H1 (cell line): ENCODE measurements around the gene PHF14. TPM values are rescaled to one million over a fixed set of nuclear protein-coding genes. Genes with fewer than 3 reads are reported as not detected.

ENCODE experiments used
- BCL11A ChIP-seq, 2 experiments: IDR thresholded peaks; one replicate each; pipeline ENCODE4 v1.6.1; 2011; ENCODE audit warnings: low read depth in 2 of 2, low read length in 2 of 2, mild to moderate bottlenecking in 2 of 2
- CHD2 ChIP-seq: IDR thresholded peaks from 2 replicates; pipeline ENCODE4 v1.6.1; 2012; ENCODE audit warnings: low read length, improper control_type of control experiment
- GTF2F1 ChIP-seq: IDR thresholded peaks from 2 replicates; pipeline ENCODE4 v1.6.1; 2012; ENCODE audit warnings: low read depth, low read length, improper control_type of control experiment, borderline replicate concordance
- HDAC2 ChIP-seq, 2 experiments: fragments of 300-600 bp in 1 of 2; sonication (generic) in 1 of 2; IDR thresholded peaks; 2 replicates each; pipeline ENCODE4 v1.6.1; 2011 to 2012; ENCODE audit warnings: low read depth in 2 of 2, low read length in 2 of 2, mild to moderate bottlenecking in 2 of 2, moderate library complexity in 2 of 2, borderline replicate concordance in 1 of 2, inconsistent platforms in 1 of 2
- JUN ChIP-seq: IDR thresholded peaks from 2 replicates; pipeline ENCODE4 v1.6.1; 2011; ENCODE audit warnings: low read depth, mild to moderate bottlenecking, improper control_type of control experiment, low read length
- polyA plus RNA-seq, 7 experiments: library from polyadenylated mRNA; depleted of rRNA in 3 of 7; stranded (reverse) in 5 of 7; unstranded in 2 of 7; fragments of >200 nt in 5 of 7; fragments of 200-250 nt in 2 of 7; gene quantifications; 1 replicate in 5 of 7; 2 replicates in 1 of 7; 4 replicates in 1 of 7; pipeline versions ENCODE4 v1.2.1 to v1.2.3, GENCODE V29; 2011 to 2013; ENCODE audit warnings: missing spikeins in 2 of 7, mixed read lengths in 2 of 7
- total RNA-seq: library from RNA; stranded (reverse); fragmentation: NEBNext Ultra II Directional; extraction: Animal tissue kit (Norgen Biotek cat#: 25700); gene quantifications from 2 replicates; pipeline ENCODE4 v1.2.1, GENCODE V29; 2021
- TF ChIP-seq, protein P1 (sequence below): fragments of 300-600 bp; sonication (generic); IDR thresholded peaks from 2 replicates; pipeline ENCODE4 v1.7.1; 2012; ENCODE audit warnings: low read length, moderate library complexity, mild to moderate bottlenecking, inconsistent platforms; ENCODE audit not compliant: insufficient replicate concordance

PHF14 gene
- total and polyA plus RNA-seq, 2 of the 8 experiments (the other 6 are each of a cell fraction or from before 2014, with no cell fraction given) = 17.9 to 70.6 TPM

GRCh38 chr7:11135573-11135972 is 161.9 kb downstream of the PHF14 start (continued):
- TF ChIP-seq, protein P1, sequence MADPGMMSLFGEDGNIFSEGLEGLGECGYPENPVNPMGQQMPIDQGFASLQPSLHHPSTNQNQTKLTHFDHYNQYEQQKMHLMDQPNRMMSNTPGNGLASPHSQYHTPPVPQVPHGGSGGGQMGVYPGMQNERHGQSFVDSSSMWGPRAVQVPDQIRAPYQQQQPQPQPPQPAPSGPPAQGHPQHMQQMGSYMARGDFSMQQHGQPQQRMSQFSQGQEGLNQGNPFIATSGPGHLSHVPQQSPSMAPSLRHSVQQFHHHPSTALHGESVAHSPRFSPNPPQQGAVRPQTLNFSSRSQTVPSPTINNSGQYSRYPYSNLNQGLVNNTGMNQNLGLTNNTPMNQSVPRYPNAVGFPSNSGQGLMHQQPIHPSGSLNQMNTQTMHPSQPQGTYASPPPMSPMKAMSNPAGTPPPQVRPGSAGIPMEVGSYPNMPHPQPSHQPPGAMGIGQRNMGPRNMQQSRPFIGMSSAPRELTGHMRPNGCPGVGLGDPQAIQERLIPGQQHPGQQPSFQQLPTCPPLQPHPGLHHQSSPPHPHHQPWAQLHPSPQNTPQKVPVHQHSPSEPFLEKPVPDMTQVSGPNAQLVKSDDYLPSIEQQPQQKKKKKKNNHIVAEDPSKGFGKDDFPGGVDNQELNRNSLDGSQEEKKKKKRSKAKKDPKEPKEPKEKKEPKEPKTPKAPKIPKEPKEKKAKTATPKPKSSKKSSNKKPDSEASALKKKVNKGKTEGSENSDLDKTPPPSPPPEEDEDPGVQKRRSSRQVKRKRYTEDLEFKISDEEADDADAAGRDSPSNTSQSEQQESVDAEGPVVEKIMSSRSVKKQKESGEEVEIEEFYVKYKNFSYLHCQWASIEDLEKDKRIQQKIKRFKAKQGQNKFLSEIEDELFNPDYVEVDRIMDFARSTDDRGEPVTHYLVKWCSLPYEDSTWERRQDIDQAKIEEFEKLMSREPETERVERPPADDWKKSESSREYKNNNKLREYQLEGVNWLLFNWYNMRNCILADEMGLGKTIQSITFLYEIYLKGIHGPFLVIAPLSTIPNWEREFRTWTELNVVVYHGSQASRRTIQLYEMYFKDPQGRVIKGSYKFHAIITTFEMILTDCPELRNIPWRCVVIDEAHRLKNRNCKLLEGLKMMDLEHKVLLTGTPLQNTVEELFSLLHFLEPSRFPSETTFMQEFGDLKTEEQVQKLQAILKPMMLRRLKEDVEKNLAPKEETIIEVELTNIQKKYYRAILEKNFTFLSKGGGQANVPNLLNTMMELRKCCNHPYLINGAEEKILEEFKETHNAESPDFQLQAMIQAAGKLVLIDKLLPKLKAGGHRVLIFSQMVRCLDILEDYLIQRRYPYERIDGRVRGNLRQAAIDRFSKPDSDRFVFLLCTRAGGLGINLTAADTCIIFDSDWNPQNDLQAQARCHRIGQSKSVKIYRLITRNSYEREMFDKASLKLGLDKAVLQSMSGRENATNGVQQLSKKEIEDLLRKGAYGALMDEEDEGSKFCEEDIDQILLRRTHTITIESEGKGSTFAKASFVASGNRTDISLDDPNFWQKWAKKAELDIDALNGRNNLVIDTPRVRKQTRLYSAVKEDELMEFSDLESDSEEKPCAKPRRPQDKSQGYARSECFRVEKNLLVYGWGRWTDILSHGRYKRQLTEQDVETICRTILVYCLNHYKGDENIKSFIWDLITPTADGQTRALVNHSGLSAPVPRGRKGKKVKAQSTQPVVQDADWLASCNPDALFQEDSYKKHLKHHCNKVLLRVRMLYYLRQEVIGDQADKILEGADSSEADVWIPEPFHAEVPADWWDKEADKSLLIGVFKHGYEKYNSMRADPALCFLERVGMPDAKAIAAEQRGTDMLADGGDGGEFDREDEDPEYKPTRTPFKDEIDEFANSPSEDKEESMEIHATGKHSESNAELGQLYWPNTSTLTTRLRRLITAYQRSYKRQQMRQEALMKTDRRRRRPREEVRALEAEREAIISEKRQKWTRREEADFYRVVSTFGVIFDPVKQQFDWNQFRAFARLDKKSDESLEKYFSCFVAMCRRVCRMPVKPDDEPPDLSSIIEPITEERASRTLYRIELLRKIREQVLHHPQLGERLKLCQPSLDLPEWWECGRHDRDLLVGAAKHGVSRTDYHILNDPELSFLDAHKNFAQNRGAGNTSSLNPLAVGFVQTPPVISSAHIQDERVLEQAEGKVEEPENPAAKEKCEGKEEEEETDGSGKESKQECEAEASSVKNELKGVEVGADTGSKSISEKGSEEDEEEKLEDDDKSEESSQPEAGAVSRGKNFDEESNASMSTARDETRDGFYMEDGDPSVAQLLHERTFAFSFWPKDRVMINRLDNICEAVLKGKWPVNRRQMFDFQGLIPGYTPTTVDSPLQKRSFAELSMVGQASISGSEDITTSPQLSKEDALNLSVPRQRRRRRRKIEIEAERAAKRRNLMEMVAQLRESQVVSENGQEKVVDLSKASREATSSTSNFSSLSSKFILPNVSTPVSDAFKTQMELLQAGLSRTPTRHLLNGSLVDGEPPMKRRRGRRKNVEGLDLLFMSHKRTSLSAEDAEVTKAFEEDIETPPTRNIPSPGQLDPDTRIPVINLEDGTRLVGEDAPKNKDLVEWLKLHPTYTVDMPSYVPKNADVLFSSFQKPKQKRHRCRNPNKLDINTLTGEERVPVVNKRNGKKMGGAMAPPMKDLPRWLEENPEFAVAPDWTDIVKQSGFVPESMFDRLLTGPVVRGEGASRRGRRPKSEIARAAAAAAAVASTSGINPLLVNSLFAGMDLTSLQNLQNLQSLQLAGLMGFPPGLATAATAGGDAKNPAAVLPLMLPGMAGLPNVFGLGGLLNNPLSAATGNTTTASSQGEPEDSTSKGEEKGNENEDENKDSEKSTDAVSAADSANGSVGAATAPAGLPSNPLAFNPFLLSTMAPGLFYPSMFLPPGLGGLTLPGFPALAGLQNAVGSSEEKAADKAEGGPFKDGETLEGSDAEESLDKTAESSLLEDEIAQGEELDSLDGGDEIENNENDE = no peak
- TF ChIP-seq JUN (no peak), HDAC2 (IDR thresholded peaks at IDR 0.05; ENCODE audit: borderline replicate concordance in 1 of 2, low read depth in 2 of 2, low read length in 2 of 2) (no peak), GTF2F1 (no peak), BCL11A (IDR thresholded peaks at IDR 0.05; ENCODE audit: low read depth in 2 of 2, low read length in 2 of 2) (no peak), CHD2 (no peak)
- TF ChIP-seq, all 59 proteins: peak for 0
